HEK293 (cell line): Measurements from ENCODE around the gene S1PR4.

ENCODE experiments used
- BCL11B ChIP-seq: fragments of 450-650 bp; formaldehyde crosslinking; IDR thresholded peaks from 2 replicates; pipeline ENCODE4 v1.5.1; 2016; ENCODE audit warnings: low read depth, missing biosample characterization, missing genetic modification characterization
- FEZF1 ChIP-seq: fragments of 450-650 bp; formaldehyde crosslinking; IDR thresholded peaks from 2 replicates; pipeline ENCODE4 v1.5.1; 2016; ENCODE audit warnings: missing biosample characterization, missing genetic modification characterization
- KLF17 ChIP-seq: fragments of 450-650 bp; formaldehyde crosslinking; IDR thresholded peaks from 2 replicates; pipeline ENCODE4 v1.5.1; 2016; ENCODE audit warnings: missing biosample characterization, missing genetic modification characterization
- KLF8 ChIP-seq: fragments of 450-650 bp; formaldehyde crosslinking; IDR thresholded peaks from 2 replicates; pipeline ENCODE4 v1.5.1; 2016; ENCODE audit warnings: missing biosample characterization, missing genetic modification characterization
- SCRT2 ChIP-seq: fragments of 450-650 bp; formaldehyde crosslinking; IDR thresholded peaks from 2 replicates; pipeline ENCODE4 v1.5.1; 2016; ENCODE audit warnings: missing biosample characterization, missing genetic modification characterization
- SP2 ChIP-seq: fragments of 450-650 bp; formaldehyde crosslinking; IDR thresholded peaks from 2 replicates; pipeline ENCODE4 v1.5.1; 2016; ENCODE audit warnings: missing biosample characterization, missing genetic modification characterization
- SP3 ChIP-seq: fragments of 450-650 bp; formaldehyde crosslinking; IDR thresholded peaks from 2 replicates; pipeline ENCODE4 v1.5.1; 2016; ENCODE audit warnings: missing biosample characterization, missing genetic modification characterization
- TRIM28 ChIP-seq: IDR thresholded peaks from 2 replicates; pipeline ENCODE4 v1.6.1; 2011; ENCODE audit warnings: low read length, control low read depth, borderline replicate concordance
- ZNF174 ChIP-seq: fragments of 450-650 bp; formaldehyde crosslinking; IDR thresholded peaks from 2 replicates; pipeline ENCODE4 v1.5.0; 2017; ENCODE audit warnings: missing biosample characterization, mild to moderate bottlenecking, missing genetic modification characterization
- ZNF24 ChIP-seq: fragments of 450-650 bp; formaldehyde crosslinking; IDR thresholded peaks from 2 replicates; pipeline ENCODE4 v1.5.1; 2016; ENCODE audit warnings: missing biosample characterization, missing genetic modification characterization
- ZNF274 ChIP-seq, 2 experiments: fragments of 200-500 bp in 1 of 2; fragments of 450-650 bp in 1 of 2; sonication (Bioruptor generic) in 1 of 2; formaldehyde crosslinking in 1 of 2; IDR thresholded peaks; 2 replicates each; pipeline versions ENCODE4 v1.5.1 to v1.6.1; 2014 to 2016; ENCODE audit warnings: borderline replicate concordance in 1 of 2, inconsistent platforms in 1 of 2, low read length in 1 of 2, missing biosample characterization in 1 of 2, missing genetic modification characterization in 1 of 2
- ZNF302 ChIP-seq: fragments of 450-650 bp; formaldehyde crosslinking; IDR thresholded peaks from 2 replicates; pipeline ENCODE4 v1.5.1; 2016; ENCODE audit warnings: missing biosample characterization, missing genetic modification characterization, low read depth
- ZNF324 ChIP-seq: fragments of 450-650 bp; formaldehyde crosslinking; IDR thresholded peaks from 2 replicates; pipeline ENCODE4 v1.5.1; 2016; ENCODE audit warnings: missing biosample characterization, missing genetic modification characterization
- ZNF37A ChIP-seq: fragments of 450-650 bp; IDR thresholded peaks from 2 replicates; pipeline ENCODE4 v1.5.1; 2018; ENCODE audit warnings: missing biosample characterization, missing genetic modification characterization
- ZNF398 ChIP-seq: fragments of 450-650 bp; formaldehyde crosslinking; IDR thresholded peaks from 2 replicates; pipeline ENCODE4 v1.5.1; 2017; ENCODE audit warnings: missing biosample characterization, missing genetic modification characterization
- ZNF426 ChIP-seq: fragments of 450-650 bp; formaldehyde crosslinking; IDR thresholded peaks from 2 replicates; pipeline ENCODE4 v1.5.1; 2017; ENCODE audit warnings: missing biosample characterization, missing genetic modification characterization, mild to moderate bottlenecking, inconsistent platforms, moderate library complexity
- ZNF449 ChIP-seq: fragments of 450-650 bp; formaldehyde crosslinking; IDR thresholded peaks from 2 replicates; pipeline ENCODE4 v1.5.1; 2017; ENCODE audit warnings: missing biosample characterization, mild to moderate bottlenecking, missing genetic modification characterization, moderate library complexity
- ZNF514 ChIP-seq: fragments of 450-650 bp; formaldehyde crosslinking; IDR thresholded peaks from 2 replicates; pipeline ENCODE4 v1.5.1; 2016; ENCODE audit warnings: missing biosample characterization, missing genetic modification characterization
- ZNF544 ChIP-seq: fragments of 450-650 bp; formaldehyde crosslinking; IDR thresholded peaks from 2 replicates; pipeline ENCODE4 v1.5.0; 2017; ENCODE audit warnings: missing biosample characterization, missing genetic modification characterization
- ZNF660 ChIP-seq: fragments of 450-650 bp; IDR thresholded peaks from 2 replicates; pipeline ENCODE4 v1.5.1; 2018; ENCODE audit warnings: missing biosample characterization, mild to moderate bottlenecking, missing genetic modification characterization
- ZNF670 ChIP-seq: fragments of 450-650 bp; formaldehyde crosslinking; IDR thresholded peaks from 2 replicates; pipeline ENCODE4 v1.5.1; 2016; ENCODE audit warnings: missing biosample characterization, missing genetic modification characterization, low read depth
- ZNF76 ChIP-seq: fragments of 450-650 bp; formaldehyde crosslinking; IDR thresholded peaks from 2 replicates; pipeline ENCODE4; 2016; ENCODE audit warnings: low read depth, missing biosample characterization, missing genetic modification characterization, borderline replicate concordance
- ZNF776 ChIP-seq: fragments of 450-650 bp; formaldehyde crosslinking; IDR thresholded peaks from 2 replicates; pipeline ENCODE4 v1.5.0; 2017; ENCODE audit warnings: missing biosample characterization, missing genetic modification characterization, borderline replicate concordance
- ZNF830 ChIP-seq: fragments of 450-650 bp; IDR thresholded peaks from 2 replicates; pipeline ENCODE4 v1.5.0; 2018; ENCODE audit warnings: missing biosample characterization, missing genetic modification characterization, low read depth, mild to moderate bottlenecking, moderate library complexity
- TF ChIP-seq, protein P1 (sequence below): fragments of 450-650 bp; formaldehyde crosslinking; conservative IDR thresholded peaks from 2 replicates; pipeline ENCODE4 v1.5.1; 2016; ENCODE audit warnings: low read depth, missing biosample characterization, missing genetic modification characterization
- TF ChIP-seq, protein P2 (sequence below): fragments of 450-650 bp; formaldehyde crosslinking; IDR thresholded peaks from 2 replicates; pipeline ENCODE4 v1.5.1; 2016; ENCODE audit warnings: missing biosample characterization, missing genetic modification characterization
- TF ChIP-seq, protein P3 (sequence below): fragments of 450-650 bp; formaldehyde crosslinking; optimal IDR thresholded peaks from 2 replicates; pipeline ENCODE3; 2016; ENCODE audit warnings: missing biosample characterization, mild to moderate bottlenecking, missing genetic modification characterization

S1PR4 gene

GRCh38 chr19:3210347-3211017 lies 31.9 kb downstream of the S1PR4 start (continued):
- TF ChIP-seq, protein P1, sequence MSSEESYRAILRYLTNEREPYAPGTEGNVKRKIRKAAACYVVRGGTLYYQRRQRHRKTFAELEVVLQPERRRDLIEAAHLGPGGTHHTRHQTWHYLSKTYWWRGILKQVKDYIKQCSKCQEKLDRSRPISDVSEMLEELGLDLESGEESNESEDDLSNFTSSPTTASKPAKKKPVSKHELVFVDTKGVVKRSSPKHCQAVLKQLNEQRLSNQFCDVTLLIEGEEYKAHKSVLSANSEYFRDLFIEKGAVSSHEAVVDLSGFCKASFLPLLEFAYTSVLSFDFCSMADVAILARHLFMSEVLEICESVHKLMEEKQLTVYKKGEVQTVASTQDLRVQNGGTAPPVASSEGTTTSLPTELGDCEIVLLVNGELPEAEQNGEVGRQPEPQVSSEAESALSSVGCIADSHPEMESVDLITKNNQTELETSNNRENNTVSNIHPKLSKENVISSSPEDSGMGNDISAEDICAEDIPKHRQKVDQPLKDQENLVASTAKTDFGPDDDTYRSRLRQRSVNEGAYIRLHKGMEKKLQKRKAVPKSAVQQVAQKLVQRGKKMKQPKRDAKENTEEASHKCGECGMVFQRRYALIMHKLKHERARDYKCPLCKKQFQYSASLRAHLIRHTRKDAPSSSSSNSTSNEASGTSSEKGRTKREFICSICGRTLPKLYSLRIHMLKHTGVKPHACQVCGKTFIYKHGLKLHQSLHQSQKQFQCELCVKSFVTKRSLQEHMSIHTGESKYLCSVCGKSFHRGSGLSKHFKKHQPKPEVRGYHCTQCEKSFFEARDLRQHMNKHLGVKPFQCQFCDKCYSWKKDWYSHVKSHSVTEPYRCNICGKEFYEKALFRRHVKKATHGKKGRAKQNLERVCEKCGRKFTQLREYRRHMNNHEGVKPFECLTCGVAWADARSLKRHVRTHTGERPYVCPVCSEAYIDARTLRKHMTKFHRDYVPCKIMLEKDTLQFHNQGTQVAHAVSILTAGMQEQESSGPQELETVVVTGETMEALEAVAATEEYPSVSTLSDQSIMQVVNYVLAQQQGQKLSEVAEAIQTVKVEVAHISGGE (tag by site-specific recombination) = no peak
- TF ChIP-seq ZNF544 (no peak), ZNF324 (no peak; the same call in 1 of the 2 replicates), ZNF174 (tag by site-specific recombination) (no peak), ZNF76 (tag by site-specific recombination) (peak; percentile 74; the same call in 1 of the 2 replicates), ZNF274 (IDR thresholded peaks at IDR 0.05; ENCODE audit: low read length) (no peak), ZNF274 (tag by site-specific recombination; IDR thresholded peaks at IDR 0.05; ENCODE audit: borderline replicate concordance) (no peak), ZNF449 (tag by site-specific recombination) (no peak), TRIM28 (no peak), ZNF660 (tag by site-specific recombination) (no peak), KLF17 (tag by site-specific recombination) (peak; percentile 67), ZNF37A (tag by site-specific recombination) (no peak), SP2 (tag by site-specific recombination) (no peak; the same call in 1 of the 2 replicates), ZNF830 (tag by site-specific recombination) (no peak), FEZF1 (no peak), BCL11B (tag by site-specific recombination) (0 out of 2 replicates have a peak, but pooled peaks have one; percentile 29), SCRT2 (tag by site-specific recombination) (peak; percentile 94), ZNF776 (tag by site-specific recombination) (no peak), ZNF302 (tag by site-specific recombination) (no peak), ZNF24 (0 out of 2 replicates have a peak, but pooled peaks have one; percentile 37), KLF8 (tag by site-specific recombination) (peak; percentile 79), ZNF398 (no peak), SP3 (no peak), ZNF670 (no peak), ZNF426 (no peak), ZNF514 (no peak)
- TF ChIP-seq, protein P2, sequence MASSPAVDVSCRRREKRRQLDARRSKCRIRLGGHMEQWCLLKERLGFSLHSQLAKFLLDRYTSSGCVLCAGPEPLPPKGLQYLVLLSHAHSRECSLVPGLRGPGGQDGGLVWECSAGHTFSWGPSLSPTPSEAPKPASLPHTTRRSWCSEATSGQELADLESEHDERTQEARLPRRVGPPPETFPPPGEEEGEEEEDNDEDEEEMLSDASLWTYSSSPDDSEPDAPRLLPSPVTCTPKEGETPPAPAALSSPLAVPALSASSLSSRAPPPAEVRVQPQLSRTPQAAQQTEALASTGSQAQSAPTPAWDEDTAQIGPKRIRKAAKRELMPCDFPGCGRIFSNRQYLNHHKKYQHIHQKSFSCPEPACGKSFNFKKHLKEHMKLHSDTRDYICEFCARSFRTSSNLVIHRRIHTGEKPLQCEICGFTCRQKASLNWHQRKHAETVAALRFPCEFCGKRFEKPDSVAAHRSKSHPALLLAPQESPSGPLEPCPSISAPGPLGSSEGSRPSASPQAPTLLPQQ (tag by site-specific recombination) = no peak
- TF ChIP-seq, protein P3, sequence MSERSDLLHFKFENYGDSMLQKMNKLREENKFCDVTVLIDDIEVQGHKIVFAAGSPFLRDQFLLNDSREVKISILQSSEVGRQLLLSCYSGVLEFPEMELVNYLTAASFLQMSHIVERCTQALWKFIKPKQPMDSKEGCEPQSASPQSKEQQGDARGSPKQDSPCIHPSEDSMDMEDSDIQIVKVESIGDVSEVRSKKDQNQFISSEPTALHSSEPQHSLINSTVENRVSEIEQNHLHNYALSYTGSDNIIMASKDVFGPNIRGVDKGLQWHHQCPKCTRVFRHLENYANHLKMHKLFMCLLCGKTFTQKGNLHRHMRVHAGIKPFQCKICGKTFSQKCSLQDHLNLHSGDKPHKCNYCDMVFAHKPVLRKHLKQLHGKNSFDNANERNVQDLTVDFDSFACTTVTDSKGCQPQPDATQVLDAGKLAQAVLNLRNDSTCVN (tag by site-specific recombination) = no peak
